ENCODE results near the gene RNF26.

GRCh38 chr11:119334174-119334930, at the start of gene RNF26:
- peak; percentile 70 to 93 (median 76) for TF ChIP-seq POLR2AphosphoS5 (IDR thresholded peaks at IDR 0.05)
- TF ChIP-seq CTCF (IDR thresholded peaks at IDR 0.05), result peak in 1 of 3 donors; percentile 16
- TF ChIP-seq POLR2A (IDR thresholded peaks at IDR 0.05), result peak; percentile 69
